Neural progenitor cell (in vitro differentiated cells): Measurements from ENCODE around the gene GRK7. TPM values are rescaled to one million over a fixed set of nuclear protein-coding genes. Genes with fewer than 3 reads are reported as not detected.

Source experiments
- DNase-seq: peaks from one replicate; pipeline ENCODE4 v3.0.0-alpha.2; 2016; ENCODE audit warnings: low spot score
- H2AFZ ChIP-seq: fragments of 200-600 bp; sonication (generic); replicated peaks from 2 replicates; pipeline ENCODE4 v1.6.1; 2016; ENCODE audit warnings: antibody characterized with exemption
- H3F3A ChIP-seq: fragments of 200-600 bp; sonication (generic); 2 replicates; pipeline ENCODE4 v1.6.1; 2016; ENCODE audit warnings: antibody characterized with exemption, low read depth
- H3K27ac ChIP-seq: fragments of 200-600 bp; sonication (generic); 2 replicates; pipeline ENCODE4 v1.5.1; 2016; ENCODE audit warnings: mild to moderate bottlenecking
- H3K27me3 ChIP-seq: fragments of 200-600 bp; sonication (generic); 2 replicates; pipeline ENCODE4 v1.6.1; 2016; ENCODE audit warnings: mild to moderate bottlenecking, moderate library complexity
- H3K36me3 ChIP-seq: fragments of 200-600 bp; sonication (generic); 2 replicates; pipeline ENCODE4 v1.5.1; 2016
- H3K4me1 ChIP-seq: fragments of 200-600 bp; sonication (generic); 2 replicates; pipeline ENCODE4 v1.6.1; 2016; ENCODE audit warnings: mixed run types
- H3K4me2 ChIP-seq: fragments of 200-600 bp; sonication (generic); 2 replicates; pipeline ENCODE4 v1.6.1; 2016
- H3K4me3 ChIP-seq: fragments of 200-600 bp; sonication (generic); 2 replicates; pipeline ENCODE4 v1.5.1; 2016
- H3K79me2 ChIP-seq: fragments of 200-600 bp; sonication (generic); 2 replicates; pipeline ENCODE4 v1.6.1; 2016; ENCODE audit warnings: low read depth
- H3K9ac ChIP-seq: fragments of 200-600 bp; sonication (generic); 2 replicates; pipeline ENCODE4 v1.6.1; 2016
- H3K9me3 ChIP-seq: fragments of 200-600 bp; sonication (generic); 2 replicates; pipeline ENCODE4 v1.5.1; 2016; ENCODE audit warnings: low read depth
- H4K20me1 ChIP-seq: fragments of 200-600 bp; sonication (generic); 2 replicates; pipeline ENCODE4 v1.6.1; 2016; ENCODE audit warnings: low read depth
- H3K27ac Mint-ChIP-seq: 3 replicates; pipeline ENCODE4 v1.8.0; 2021; ENCODE audit warnings: mixed read lengths
- H3K27me3 Mint-ChIP-seq: 2 replicates; pipeline ENCODE4 v1.8.0; 2022; ENCODE audit warnings: low read depth, mild to moderate bottlenecking, inconsistent platforms, moderate library complexity, mixed read lengths; ENCODE audit not compliant: insufficient read depth
- H3K36me3 Mint-ChIP-seq: 3 replicates; pipeline ENCODE4 v1.8.0; 2021; ENCODE audit warnings: mixed read lengths
- H3K4me1 Mint-ChIP-seq: 3 replicates; pipeline ENCODE4 v1.8.0; 2021; ENCODE audit warnings: mixed read lengths
- H3K4me3 Mint-ChIP-seq: 3 replicates; pipeline ENCODE4 v1.8.0; 2021; ENCODE audit warnings: mild to moderate bottlenecking, moderate library complexity, mixed read lengths
- H3K9me3 Mint-ChIP-seq: 3 replicates; pipeline ENCODE4 v1.8.0; 2020; ENCODE audit warnings: mixed read lengths
- CTCF ChIP-seq: fragments of 200-600 bp; sonication (generic); IDR thresholded peaks from 2 replicates; pipeline ENCODE4 v1.5.1; 2017; ENCODE audit warnings: antibody characterized with exemption, mild to moderate bottlenecking
- EZH2 ChIP-seq: fragments of 200-600 bp; sonication (generic); IDR thresholded peaks from 2 replicates; pipeline ENCODE4 v1.6.1; 2017; ENCODE audit warnings: antibody characterized with exemption, mild to moderate bottlenecking, moderate library complexity
- EZH2phosphoT487 ChIP-seq: fragments of 200-600 bp; sonication (generic); IDR thresholded peaks from 2 replicates; pipeline ENCODE4 v1.6.1; 2017; ENCODE audit warnings: antibody characterized with exemption
- total RNA-seq: library from RNA; depleted of rRNA; stranded (reverse); fragments of >200 nt; gene quantifications from 2 replicates; pipeline ENCODE4 v1.2.3, GENCODE V29; 2015; ENCODE audit warnings: low replicate concordance

Gene GRK7
- total RNA-seq, 1 donor from 2014 or later: not detected

- Histone ChIP-seq H3K4me3 (peak overlapping the region; percentile 46), H3K9me3 (no peaks in the 10 kb centered on the region), H3K79me2 (no peaks in the 10 kb centered on the region), H3K4me1 (peaks cover 29% of the 10 kb centered on the region), H3K9ac (peak overlapping the region; percentile 38), H3K27me3 (no peaks in the 10 kb centered on the region), H3F3A (peaks cover 34% of the 10 kb centered on the region), H3K27ac (peak overlapping the region; percentile 73), H3K36me3 (no peaks in the 10 kb centered on the region), H2AFZ (peak overlapping the region; percentile 91), H4K20me1 (no peaks in the 10 kb centered on the region), H3K4me2 (peak overlapping the region; percentile 82)
- Mint-ChIP-seq H3K27me3 (peaks cover 8% of the 10 kb centered on the region), H3K9me3 (peaks cover 6% of the 10 kb centered on the region), H3K4me1 (peaks cover 39% of the 10 kb centered on the region), H3K36me3 (peaks cover 3% of the 10 kb centered on the region), H3K27ac (peak overlapping the region; percentile 99), H3K4me3 (peak overlapping the region; percentile 79)
- no peak for TF ChIP-seq CTCF
- no peak for TF ChIP-seq EZH2
- TF ChIP-seq EZH2phosphoT487: no peak
- peak; percentile 96 for DNase-seq
These were observed 33.9 kb downstream of the GRK7 start for GRCh38 chr3:141796889-141797781.

DNA sequence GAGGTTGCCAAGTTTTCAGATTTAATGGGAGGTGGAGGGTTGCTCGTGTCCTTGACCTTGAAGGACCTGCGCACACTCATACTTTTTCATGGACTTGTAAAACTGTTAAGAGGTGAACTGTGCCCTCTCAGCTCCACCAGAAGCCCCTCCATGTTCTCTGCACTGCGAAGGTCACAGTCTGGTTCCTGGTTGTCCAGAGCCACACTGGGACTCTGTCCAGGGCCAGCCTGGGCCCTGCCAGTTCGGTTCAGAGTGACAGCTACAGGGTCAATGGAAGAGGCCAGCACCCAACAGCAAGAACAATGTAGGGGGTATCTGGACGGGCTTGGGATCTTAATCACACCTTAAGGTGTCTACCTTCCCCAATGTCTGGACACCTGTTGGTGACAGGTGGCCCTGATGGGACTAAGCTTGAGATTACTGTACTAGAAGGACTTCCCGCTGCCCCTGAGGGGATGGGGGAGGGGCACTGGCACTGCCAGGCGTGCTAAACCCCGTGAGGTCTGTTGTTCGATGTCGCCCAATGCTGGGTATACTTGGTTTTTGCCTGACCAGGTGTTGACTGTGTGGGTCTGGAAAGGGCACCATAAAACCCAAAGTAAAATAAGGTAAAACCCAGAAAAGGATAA is 34.7 kb downstream of the GRK7 start:
- Histone ChIP-seq H4K20me1 (no peaks in the 10 kb centered on the region), H3F3A (peaks cover 34% of the 10 kb centered on the region), H3K36me3 (no peaks in the 10 kb centered on the region), H3K4me2 (peak overlapping the region; percentile 82), H3K4me3 (peak overlapping the region; percentile 46), H3K9me3 (no peaks in the 10 kb centered on the region), H3K9ac (peak overlapping the region; percentile 38), H3K4me1 (peaks cover 29% of the 10 kb centered on the region), H3K79me2 (no peaks in the 10 kb centered on the region), H3K27ac (peak overlapping the region; percentile 73), H3K27me3 (no peaks in the 10 kb centered on the region), H2AFZ (peak overlapping the region; percentile 91)
- DNase-seq: no peak
- H3K36me3 Mint-ChIP-seq: peaks cover 3% of the 10 kb centered on the region
- peak overlapping the region; percentile 99 for H3K27ac Mint-ChIP-seq
- H3K9me3 Mint-ChIP-seq: peaks cover 8% of the 10 kb centered on the region
- peak overlapping the region; percentile 79 for H3K4me3 Mint-ChIP-seq
- H3K4me1 Mint-ChIP-seq: peaks cover 39% of the 10 kb centered on the region
- peaks cover 8% of the 10 kb centered on the region for H3K27me3 Mint-ChIP-seq
- no peak for TF ChIP-seq EZH2
- TF ChIP-seq CTCF: no peak
- TF ChIP-seq EZH2phosphoT487: no peak

- H3K27ac ChIP-seq: no peak overlapping the region
- H3F3A ChIP-seq: peaks cover 34% of the 10 kb centered on the region
- peaks cover 29% of the 10 kb centered on the region for H3K4me1 ChIP-seq
- peaks cover 3% of the 10 kb centered on the region for H3K36me3 Mint-ChIP-seq
- H3K27ac Mint-ChIP-seq: no peak overlapping the region
- no peaks in the 10 kb centered on the region for H3K27me3 ChIP-seq
- no peak for TF ChIP-seq EZH2phosphoT487
- TF ChIP-seq CTCF: no peak
- TF ChIP-seq EZH2: no peak
- H4K20me1 ChIP-seq: no peaks in the 10 kb centered on the region
- no peak overlapping the region for H3K4me3 Mint-ChIP-seq
- no peak overlapping the region for H2AFZ ChIP-seq
- no peak overlapping the region for H3K4me3 ChIP-seq
- no peaks in the 10 kb centered on the region for H3K36me3 ChIP-seq
- peaks cover 39% of the 10 kb centered on the region for H3K4me1 Mint-ChIP-seq
- no peaks in the 10 kb centered on the region for H3K79me2 ChIP-seq
- DNase-seq: peak; percentile 20
- H3K9me3 Mint-ChIP-seq: peaks cover 8% of the 10 kb centered on the region
- peak overlapping the region; percentile 82 for H3K4me2 ChIP-seq
- peaks cover 8% of the 10 kb centered on the region for H3K27me3 Mint-ChIP-seq
- H3K9me3 ChIP-seq: no peaks in the 10 kb centered on the region
- no peak overlapping the region for H3K9ac ChIP-seq
These were observed 35.2 kb downstream of the GRK7 start for GRCh38 chr3:141798448-141798845.
